Effector CD4-positive, alpha-beta T cell (primary cell): ENCODE results near the gene EXOC2.

ENCODE experiments used
- DNase-seq: peaks from one replicate; pipeline ENCODE4 v3.0.0-alpha.2; 2020

The EXOC2 gene

DNA sequence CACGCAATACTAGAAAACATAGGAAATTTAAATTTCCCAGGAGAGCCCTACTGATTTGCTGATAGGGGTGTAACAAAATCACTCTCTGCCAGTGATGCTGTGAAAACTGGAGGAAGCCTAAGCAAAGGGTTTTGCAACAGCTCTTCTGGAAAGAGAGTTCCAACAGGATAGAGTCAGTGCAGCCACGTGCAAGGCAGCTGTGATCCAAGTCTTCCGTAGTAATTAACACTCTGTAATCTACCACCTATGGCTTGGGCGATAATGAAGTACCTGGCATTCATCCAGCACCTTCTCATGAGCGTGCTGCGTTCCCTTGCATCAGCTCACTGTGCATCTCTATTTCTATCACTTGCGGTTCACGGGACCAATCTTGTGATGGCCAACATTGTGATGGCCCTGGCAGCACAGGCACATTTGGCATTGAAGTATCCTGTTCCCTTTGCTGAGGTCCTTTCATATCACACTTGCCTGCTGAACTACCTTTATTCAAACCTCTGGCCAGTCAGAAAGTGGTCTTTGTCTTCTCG, 253.2 kb downstream of the EXOC2 start:
- no peak for DNase-seq

- DNase-seq = no peak
These were observed 254.2 kb downstream of the EXOC2 start for GRCh38 chr6:438634-439170.

- no peak for DNase-seq
These were observed 255.9 kb downstream of the EXOC2 start for GRCh38 chr6:437037-437392.

DNA sequence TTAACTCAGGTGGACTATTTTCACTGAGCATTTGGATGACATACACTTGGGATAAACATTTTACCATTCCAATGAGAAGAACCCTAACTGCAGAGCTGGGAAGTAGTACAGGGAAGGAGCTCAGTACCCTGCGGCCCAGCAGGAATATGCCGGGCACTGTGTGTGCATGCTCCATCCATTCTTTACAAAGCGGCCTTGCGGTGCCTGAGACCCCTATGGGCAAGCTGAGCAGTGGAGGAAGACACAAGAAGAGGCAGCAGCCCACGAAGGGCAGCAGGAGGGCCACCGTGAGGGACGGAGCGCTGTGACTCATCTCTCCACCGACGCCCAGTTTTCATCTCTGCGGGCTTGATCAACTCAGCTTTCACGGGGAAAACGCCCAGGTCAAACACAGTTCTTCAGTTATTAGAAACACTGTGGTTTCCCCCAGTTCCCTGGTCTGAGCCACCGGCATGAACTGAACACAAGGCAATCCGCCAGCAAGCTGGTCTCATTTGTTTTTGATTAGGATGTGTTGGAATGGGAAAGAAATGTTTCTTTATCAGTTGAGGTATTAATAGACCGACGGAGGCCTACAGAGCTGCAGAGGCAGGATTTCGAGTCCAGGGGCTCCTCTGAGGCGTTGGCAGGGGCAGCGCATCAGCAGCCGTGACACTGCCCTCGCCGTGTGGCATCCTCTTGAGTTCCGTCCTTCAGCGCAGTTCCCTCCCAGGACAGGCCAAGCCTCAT, 256.5 kb downstream of the EXOC2 start:
- no peak for DNase-seq

GRCh38 chr6:435441-436307, 257.3 kb downstream of the EXOC2 start:
- DNase-seq = no peak
